NCI-H146 treated with DMSO at 0.1 percent for 48 hours (cell line): Measurements from ENCODE around the gene FKBP11.
"Not testable (repeated sequence)": the region's sequence is repeated elsewhere in the genome, so short reads cannot be mapped to it uniquely, and the experiment has no call there.

ENCODE experiments used
- DNase-seq: peaks from one replicate; lab custom pipeline; 2025; ENCODE audit not compliant: unreplicated experiment; lab: John Stamatoyannopoulos, UW

Gene FKBP11

DNA sequence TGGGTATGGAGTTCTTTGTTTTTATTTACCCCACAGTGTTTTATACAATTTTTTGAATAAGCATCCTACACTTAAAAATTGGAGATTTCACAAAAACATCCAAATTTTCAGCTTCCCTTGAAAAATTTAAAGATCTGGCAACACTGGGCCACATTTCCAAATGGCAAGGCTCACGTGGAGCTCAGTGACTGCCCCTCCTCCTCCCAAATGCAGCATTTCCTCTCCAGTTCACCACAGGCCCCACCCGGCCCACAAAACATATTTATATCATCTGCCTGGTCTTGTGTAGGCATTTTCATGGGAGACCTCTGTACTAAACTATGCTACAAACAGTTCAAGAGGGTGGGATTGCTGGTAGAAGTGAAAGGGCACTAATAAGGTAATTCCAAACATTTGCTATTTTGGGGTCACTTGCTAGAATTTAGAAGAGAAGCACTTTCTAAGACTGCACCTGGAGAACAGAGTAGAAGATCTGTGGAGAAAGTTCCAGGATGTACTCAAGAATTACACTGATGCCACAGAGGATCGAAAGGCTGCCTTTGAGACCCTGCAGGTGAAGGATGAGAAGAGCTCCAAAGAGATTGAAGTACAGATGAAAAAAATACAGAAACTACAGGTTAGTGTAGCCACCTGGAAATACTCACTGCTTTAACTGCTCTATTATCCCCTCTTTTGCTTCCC is 7.3 kb downstream of the FKBP11 start:
- no peak for DNase-seq

DNA sequence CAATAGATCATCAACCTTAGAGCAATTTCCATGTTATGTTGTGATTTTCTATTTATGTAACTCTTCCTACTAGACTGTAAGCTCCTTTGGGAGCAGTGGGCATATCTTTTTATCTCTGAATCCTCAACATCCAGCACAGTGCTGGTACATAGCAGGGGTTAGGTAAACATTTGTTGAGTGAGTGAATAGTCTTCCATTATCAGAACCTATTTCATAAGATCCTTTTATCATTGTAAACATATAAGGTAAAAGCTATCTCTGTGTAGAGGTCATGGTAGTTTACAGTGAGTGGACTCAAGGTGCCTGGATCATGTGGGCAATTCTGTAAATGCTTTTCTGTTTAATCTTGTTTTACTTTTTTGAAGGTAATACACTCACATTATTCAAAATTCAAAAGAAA is 15.1 kb downstream of the FKBP11 start:
- DNase-seq = peak; percentile 72

DNA sequence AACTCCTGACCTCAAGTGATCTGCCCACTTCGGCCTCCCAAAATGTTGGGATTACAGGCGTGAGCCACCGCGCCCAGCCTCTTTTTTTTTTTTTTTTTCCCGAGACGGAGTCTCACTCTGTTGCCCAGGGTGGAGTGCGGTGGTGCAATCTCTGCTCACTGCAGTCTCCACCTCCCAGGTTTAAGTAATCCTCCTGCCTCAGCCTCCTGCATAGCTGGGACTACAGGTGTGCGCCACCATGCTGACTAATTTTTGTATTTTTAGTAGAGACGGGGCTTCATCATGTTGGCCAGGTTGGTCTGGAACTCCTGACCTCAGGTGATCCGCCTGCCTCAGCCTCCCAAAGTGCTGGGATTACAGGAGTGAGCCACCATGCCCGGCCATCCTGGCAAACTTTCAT is 15.6 kb downstream of the FKBP11 start:
- not testable (repeated sequence) for DNase-seq

DNA sequence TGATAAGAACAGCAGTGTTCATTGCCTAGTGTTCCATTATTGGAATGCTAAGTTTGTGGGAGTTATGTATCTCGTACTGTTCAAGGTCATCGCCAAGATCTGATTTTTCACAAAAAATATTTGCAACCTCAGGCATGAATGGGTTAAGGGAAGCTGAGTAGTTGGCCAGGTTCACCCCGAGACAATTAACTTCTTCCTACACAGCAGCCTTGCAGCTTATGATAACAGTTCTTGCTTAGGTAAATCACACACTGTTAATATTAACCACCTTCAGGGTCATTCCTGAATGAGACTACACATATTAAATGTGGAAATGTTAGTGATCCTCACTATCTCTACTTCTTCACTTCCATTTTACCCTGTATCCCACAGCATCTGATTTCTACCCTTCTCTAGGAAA is 18.0 kb downstream of the FKBP11 start:
- no peak for DNase-seq

DNA sequence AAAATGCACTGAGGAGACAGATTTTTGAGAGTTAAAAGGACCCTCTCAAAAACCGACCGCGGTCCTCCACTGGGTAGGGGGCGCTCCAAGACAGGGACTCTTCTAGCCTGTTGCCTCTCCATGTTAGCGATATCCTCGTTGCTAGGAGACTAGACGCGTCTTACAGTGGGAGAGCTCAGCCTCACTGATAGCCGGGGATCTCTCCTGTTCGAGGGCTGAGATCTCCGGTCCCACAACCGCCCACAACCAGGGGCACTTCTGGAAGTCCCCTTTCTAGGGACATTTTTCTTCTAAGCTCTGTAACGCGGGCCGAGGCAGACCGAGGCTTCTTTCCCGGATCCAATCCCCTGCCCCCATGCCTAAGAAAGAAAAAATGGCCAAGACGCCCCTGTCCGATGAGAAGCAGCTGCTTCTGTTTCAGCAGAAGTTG is 21.3 kb downstream of the FKBP11 start:
- peak; percentile 78 for DNase-seq

DNA sequence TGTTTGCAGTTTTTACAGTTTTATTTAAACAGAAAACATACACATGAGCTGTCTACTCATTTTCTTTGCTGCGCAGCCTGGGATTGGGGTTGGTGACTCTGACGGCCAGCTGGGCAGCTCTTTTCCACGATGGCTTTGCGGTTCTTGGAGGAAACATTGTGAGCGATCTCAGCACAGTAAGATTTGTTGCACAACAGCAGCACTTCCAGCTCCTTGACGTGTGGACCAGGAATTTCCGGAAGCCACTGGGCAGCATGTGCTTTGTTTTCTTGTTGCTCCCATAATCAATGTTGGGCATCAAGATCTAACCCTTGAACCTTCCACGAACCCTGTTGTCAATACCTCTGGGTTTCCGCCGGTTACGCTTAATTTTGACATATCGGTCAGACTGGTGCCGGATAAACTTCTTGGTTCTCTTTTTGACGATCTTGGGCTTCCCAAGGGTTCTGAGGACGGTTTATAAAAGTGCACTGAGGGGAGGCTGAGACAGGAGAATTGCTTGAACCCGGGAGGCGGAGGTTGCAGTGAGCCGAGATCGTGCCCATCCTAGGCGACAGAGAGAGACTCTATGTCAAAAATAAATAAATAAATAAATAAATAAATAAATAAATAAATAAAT is 21.8 kb downstream of the FKBP11 start:
- no peak for DNase-seq

DNA sequence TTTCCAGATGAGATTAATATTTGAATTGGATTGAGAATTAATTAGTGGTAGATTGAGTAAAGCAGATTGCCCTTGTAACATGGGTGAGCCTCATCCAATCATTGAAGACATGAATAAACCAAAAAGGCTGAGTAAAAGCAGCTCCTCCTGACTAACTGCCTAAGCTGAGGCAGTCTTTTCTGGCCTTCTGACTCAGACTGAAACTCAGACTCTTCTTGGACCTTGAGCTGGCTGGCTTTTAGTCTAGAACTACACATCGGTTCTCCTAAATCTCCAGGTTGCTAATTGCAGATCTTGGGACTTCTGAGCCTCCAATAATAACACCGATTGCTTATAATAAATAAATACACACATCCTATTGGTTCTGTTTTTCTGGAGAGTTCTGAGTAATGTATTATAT is 24.0 kb downstream of the FKBP11 start:
- DNase-seq = no peak

DNA sequence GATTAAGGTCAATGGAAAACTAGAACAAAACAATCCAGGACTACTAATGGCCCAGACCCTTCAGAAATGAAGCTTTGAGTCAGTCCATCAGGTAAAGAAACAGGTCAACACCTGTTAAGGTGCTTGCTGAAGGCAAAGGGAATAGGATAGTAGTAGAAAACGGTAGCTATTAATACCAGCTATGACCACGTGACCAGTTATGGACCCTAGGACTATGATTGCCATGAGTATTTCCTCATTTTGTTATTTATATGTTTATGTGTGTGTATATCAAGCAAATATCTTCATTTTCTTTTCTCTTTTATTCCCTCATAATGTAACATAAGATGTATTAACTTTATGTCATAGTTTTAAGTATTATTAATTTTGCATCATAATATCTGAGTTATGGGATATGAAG is 25.6 kb downstream of the FKBP11 start:
- DNase-seq = no peak

DNA sequence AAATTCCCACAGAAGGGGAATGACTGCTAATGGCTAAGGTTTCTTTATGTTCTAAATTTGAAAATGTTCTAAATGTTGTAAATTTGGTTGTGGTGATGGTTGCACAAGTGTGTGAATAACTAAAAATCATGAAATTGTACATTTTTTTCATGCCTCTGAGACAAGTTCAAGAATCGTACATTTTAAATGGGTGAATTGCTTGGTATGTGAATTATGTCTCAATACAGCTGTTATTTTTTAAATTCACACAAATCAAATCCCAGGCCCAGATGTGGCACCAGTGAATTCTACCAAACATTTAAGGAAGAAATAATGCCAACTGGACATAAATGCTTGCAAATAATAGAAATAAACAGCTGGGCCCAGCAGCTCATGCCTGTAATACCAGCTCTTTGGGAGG is 31.0 kb downstream of the FKBP11 start:
- no peak for DNase-seq

DNA sequence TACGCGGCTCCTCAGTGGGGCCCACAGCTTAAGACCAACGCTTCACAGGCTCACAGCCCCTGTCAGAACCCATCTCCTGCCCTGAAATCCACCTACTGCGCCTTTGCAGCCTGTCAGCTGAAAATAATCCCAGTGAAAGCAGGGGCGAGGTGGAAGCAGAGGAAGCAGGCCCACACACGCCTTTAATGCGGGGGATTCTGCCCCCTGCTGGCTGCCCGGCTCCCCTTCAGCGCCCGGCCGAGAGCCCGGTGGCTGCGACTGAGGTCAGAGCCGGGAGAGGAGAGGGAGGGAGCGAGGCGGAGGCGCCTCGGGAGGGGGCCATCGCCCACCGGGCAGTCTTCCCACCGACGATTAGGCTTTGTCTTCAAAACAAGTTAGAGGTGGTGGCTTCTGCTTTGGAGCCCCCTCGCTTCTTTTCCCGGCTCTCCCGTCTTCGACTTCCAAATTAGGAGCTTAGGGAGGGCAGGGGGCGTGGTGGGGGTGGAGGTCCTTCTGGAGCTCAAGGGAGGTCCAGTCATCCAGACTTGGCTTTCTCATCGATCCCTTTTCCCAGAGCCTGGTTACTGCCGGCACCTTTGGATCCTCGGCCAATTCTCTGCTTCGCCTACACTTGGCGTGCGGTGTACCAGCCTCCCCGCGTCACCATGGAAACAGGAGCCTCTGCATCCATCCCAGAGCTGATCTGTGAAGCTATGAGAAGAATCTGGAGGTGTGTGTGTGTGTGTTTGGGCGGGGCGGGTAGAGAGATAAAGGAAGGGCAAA is 34.5 kb downstream of the FKBP11 start:
- DNase-seq = peak; percentile 69

DNA sequence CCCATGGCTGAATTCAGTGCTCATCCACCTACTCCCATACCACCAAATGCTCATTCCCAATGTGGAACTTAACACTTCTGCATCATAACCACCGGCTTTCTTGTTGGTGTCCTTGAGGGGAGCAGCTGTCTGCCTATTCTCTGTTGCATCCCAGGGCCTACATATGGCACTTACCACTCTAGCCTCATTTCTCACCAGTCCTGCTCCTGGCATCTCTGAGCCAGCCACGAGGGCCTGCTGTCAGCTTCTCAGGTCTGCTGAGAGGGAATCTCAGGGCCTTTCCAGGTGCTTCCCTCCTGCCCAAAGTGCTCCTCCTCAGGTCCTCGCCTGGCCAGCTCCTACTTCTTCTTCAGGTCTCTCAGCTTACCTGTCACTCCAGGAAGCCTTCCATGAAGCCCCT is 35.6 kb downstream of the FKBP11 start:
- no peak for DNase-seq

DNA sequence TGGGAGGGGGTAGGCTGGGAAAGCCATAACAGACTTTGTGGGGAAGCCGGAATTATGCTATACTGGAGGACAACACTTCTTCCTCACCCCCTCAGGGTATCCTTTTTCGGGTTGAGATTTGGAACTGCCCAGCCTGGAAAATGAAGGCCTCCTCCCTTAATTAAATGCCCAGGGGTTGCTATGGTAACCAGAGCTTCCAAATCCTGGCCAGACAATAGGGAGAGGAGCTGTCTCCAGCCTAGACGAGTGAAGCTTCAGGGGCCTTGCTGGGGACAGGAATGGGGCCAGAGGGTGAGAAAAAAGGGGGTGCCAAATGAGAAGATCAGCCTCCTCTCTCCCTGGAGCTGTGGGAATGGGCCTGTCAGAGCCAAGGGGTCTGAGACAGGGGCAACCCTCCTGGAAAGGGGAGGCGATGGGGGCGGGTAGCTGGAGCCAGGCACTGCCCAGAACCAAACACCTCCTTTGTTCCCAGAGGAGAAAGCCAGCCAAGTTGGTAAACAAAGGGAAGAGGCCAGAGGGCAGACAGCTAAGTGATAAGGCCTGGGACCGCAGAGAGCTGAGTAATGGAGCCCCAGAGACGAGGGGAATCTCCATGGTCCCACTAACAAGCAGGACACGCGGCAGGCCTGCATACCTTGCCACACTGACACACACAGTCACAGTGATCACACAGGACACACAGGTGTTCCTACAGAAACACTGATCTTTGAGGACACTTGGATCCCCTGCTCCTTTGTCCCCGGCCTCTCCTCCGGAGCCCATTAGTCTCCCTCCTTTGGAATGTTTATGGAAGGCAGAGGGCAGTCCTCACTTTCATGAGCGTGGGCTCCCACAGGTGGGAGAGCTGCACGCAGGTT is 41.8 kb downstream of the FKBP11 start:
- no peak for DNase-seq

DNA sequence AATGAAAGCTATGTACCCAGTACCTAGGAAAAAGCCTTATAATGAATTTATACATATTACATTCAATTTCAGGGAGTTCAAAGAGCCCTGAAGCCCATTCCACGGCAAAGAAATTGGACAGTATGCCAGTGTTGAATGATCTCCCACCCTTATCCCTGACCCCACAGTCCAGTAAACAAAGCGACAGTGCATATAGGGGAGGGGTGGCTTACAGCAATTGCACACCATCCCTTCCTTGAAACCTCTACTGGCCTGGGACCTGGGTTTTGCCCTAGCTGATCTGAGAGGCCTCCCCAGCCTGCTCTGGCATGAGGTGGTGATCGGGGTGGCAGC is 42.4 kb downstream of the FKBP11 start:
- DNase-seq = no peak

DNA sequence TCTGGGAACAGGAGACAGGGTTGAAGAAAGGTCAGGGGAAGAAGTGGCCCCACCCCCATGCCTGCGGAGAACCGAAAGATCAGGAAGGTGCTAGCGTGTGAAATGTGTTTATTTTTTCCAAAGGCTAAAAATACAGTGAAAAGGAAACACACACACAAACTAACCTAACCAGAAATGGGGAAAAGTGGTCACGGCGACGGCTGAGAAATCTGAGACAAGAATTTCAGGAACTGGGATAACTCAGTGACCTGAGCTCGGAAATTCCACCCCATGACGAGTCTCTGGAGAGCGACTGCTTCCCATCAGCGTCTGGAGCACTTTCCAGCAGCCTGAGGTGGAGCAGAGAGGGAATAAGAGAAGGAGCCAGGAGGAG is 43.0 kb downstream of the FKBP11 start:
- no peak for DNase-seq

DNA sequence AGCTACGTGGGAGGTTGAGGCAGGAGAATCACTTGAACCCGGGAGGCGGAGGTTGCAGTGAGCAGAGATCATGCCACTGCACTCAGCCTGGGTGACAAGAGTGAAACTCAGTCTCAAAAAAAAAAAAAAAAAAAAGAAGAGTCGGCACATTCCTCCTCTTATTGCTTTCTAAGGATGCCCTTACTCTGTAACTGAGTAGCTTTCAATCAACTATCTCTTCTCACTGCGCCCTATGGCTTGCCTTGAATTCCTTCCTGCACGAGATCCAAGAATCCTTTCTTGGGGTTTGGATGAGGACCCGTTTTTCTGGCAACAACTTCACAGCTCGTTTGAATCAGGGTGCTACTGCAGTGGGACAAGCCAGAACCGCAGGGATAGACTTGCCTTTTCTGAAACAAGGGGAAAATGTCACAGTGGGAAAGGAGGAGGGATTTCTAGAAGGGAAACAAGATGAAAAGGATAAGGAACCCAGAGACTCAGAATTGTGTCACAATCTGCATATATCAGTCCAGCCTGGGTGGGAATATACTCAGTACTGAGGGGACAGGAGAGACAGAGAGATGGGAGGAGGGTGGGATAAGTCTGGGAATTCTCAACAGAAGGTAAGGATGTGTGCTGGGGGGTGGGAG is 43.5 kb downstream of the FKBP11 start:
- DNase-seq = no peak

DNA sequence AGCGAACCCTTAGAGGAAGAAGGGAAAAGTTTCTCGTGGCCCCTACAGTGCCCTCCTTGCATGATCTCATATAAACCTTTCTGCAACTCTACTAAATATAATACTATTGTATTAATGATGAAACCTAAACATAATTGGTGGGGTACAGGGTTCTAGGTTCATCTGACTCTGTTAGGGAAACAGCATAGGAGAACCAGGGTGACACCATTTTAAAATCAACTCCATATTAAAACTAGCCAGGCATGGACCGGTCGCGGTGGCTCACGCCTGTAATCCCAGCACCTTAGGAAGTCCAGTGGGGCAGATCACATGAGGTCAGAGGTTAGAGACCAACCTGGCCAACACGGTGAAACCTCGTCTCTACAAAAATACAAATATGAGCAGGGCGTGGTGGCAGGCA is 44.6 kb downstream of the FKBP11 start:
- DNase-seq = no peak

DNA sequence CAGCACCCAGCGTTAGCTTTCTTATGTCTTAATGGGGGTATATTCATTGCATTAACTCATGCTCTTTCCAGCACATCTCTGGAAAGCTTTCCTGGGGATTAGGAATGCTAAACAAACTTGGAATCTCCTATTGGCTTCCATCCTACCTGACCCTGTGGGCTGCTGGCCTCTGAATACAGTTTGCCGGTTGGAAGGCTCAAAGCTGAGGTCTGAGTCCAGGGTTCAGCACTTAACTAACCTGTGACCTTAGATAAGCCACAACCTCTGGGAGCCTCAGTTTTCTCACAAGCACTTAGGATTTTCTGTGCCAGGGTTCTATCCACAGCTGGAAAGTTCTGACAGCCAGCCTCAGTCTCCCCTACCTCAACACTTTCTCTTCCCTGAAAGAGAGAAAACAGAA is 46.7 kb downstream of the FKBP11 start:
- no peak for DNase-seq

DNA sequence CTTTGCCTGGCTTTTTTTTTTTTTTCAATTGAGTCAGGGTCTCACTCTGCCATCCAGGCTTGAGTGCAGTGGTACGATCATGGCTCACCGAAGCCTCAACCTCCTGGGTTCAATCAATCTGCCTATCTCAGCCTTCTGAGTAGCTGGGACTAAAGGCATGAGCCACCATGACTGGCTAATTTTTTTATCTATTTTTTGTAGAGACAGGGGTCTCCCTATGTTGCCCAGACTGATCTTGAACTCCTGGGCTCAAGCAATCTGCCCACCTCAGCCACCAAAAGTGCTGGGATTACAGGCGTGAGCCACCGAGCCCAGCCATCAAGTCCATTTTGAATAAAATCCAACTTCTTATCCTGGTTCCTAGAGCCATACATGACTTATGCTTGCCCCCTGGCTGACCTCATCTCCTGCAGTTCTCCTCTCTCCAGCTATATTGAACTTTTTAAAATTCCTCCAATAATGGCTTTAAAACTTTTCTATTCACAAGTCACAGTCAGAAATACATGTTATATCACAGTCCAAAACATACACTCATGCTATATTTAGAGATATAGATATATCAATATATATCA is 49.3 kb downstream of the FKBP11 start:
- no peak for DNase-seq

DNA sequence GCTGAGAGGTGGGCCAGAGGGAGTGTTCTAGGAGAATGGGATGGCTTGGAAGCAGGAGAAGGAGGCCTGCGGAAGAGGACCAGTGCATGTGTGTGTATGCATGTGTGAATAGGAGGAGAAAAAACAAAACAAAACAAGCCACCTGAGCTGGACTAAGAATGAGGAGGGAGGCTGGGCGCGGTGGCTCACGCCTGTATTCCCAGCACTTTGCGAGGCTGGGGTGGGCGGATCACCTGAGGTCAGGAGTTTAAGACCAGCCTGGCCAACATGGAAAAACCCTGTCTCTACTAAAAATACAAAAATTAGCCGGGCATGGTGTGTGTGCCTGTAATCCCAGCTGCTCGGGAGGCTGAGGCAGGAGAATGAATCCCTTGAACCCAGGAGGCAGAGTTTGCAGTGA is 51.8 kb downstream of the FKBP11 start:
- not testable (repeated sequence) for DNase-seq

DNA sequence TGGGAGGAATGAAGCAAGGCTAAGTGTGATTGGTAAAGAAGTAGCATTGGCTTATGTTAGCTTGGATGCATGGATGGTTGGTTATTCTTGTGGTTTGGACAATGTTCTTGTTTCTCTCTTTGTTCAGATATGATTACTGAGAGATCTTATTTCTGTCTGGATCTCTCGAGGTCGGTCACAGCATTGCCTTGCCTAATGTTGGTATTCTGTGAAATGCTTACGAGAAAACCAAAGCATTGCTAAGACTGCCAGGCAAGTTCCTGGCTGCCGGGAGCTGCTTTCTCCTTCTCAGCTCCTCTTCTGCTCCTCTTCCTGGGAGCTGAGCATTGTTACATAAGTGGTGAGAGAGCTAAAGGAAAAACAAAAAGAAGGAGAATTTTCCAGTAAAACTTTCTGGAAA is 52.2 kb downstream of the FKBP11 start:
- DNase-seq = no peak
